A549 (cell line): ENCODE results near the gene SAA1. TPM values are rescaled to one million over a fixed set of nuclear protein-coding genes. Genes with fewer than 3 reads are reported as not detected.

Experiments used
- ATAC-seq, 2 experiments: fragments of 200-7000 bp in 1 of 2; fragments of >200 bp in 1 of 2; cut with Nextera tagmentation in 1 of 2; cut with Tn5 transposase in 1 of 2; 3 replicates each; pipeline versions ENCODE4 v1.8.0 to v1.9.1; 2018 to 2020; ENCODE audit warnings: mild to moderate bottlenecking in 1 of 2, moderate library complexity in 1 of 2
- CTCF ChIA-PET: fragments of 300-600 bp; sonication (Branson Sonifier 250); formaldehyde crosslinking; extraction: SDS; loops from one replicate; lab custom pipeline; 2021; ENCODE audit warnings: antibody characterized with exemption, inconsistent platforms; lab: Yijun Ruan, JAX
- POLR2A ChIA-PET: fragments of 350-600 bp; formaldehyde crosslinking; extraction: SDS; loops from one replicate; lab custom pipeline; 2021; ENCODE audit warnings: antibody characterized with exemption, inconsistent platforms; lab: Yijun Ruan, JAX
- DNase-seq, 2 experiments: peaks; one replicate each; pipeline versions ENCODE4 v3.0.0 to v3.0.0-alpha.2; 2011 to 2016; ENCODE audit warnings: low read depth in 1 of 2, low spot score in 1 of 2
- FAIRE-seq: peaks from 2 replicates; lab custom pipeline; 2011; peaks lifted over from hg19 to GRCh38; lab: Jason Lieb, UNC
- H3K27ac ChIP-seq, 2 experiments: fragments of >200 bp; sonication (Bioruptor Twin); formaldehyde crosslinking; 3 replicates each; pipeline ENCODE4 v1.5.1; 2016 to 2017
- H3K4me1 ChIP-seq: fragments of >200 bp; sonication (Bioruptor Twin); formaldehyde crosslinking; 3 replicates; pipeline ENCODE4 v1.6.1; 2016
- H3K4me2 ChIP-seq: fragments of >200 bp; sonication (Bioruptor Twin); formaldehyde crosslinking; 3 replicates; pipeline ENCODE4 v1.6.1; 2016
- H3K4me3 ChIP-seq: fragments of >200 bp; sonication (Bioruptor Twin); formaldehyde crosslinking; 3 replicates; pipeline ENCODE4 v1.5.1; 2016
- H3K9me3 ChIP-seq: fragments of >200 bp; sonication (Bioruptor Twin); formaldehyde crosslinking; 3 replicates; pipeline ENCODE4 v1.6.1; 2016
- BCL3 ChIP-seq: fragments of >200 bp; sonication (Bioruptor Twin); formaldehyde crosslinking; IDR thresholded peaks from 3 replicates; pipeline ENCODE4 v1.6.1; 2016
- BHLHE40 ChIP-seq: IDR thresholded peaks from 2 replicates; pipeline ENCODE4 v1.6.1; 2012; ENCODE audit warnings: low read depth, low read length, inconsistent platforms
- EHMT2 ChIP-seq: fragments of 200-600 bp; sonication (generic); IDR thresholded peaks from 2 replicates; pipeline ENCODE4 v1.6.1; 2016; ENCODE audit warnings: antibody characterized with exemption, low read depth, mild to moderate bottlenecking, moderate library complexity
- ESRRA ChIP-seq: fragments of 150-350 bp; IDR thresholded peaks from 2 replicates; pipeline ENCODE4 v1.6.1; 2014; ENCODE audit warnings: mild to moderate bottlenecking, low read length, borderline replicate concordance
- HMGXB4 ChIP-seq: fragments of 250-450 bp; sonication (Bioruptor Pico); IDR thresholded peaks from 2 replicates; pipeline ENCODE4 v1.5.0; 2021; ENCODE audit warnings: mild to moderate bottlenecking, moderate library complexity, borderline replicate concordance
- HOXB13 ChIP-seq: fragments of 250-450 bp; sonication (Bioruptor Pico); IDR thresholded peaks from 2 replicates; pipeline ENCODE4 v1.5.0; 2020; ENCODE audit warnings: low read depth, mild to moderate bottlenecking, moderate library complexity
- HOXB5 ChIP-seq: fragments of 250-450 bp; sonication (Bioruptor Pico); IDR thresholded peaks from 2 replicates; pipeline ENCODE4 v1.5.0; 2020; ENCODE audit warnings: mild to moderate bottlenecking, moderate library complexity
- MAX ChIP-seq: IDR thresholded peaks from 2 replicates; pipeline ENCODE4 v1.6.1; 2012
- MYC ChIP-seq: IDR thresholded peaks from 2 replicates; pipeline ENCODE4 v1.6.1; 2012; ENCODE audit warnings: mild to moderate bottlenecking, inconsistent platforms, low read length, improper control_type of control experiment, borderline replicate concordance
- NFE2L2 ChIP-seq: fragments of 150-350 bp; conservative IDR thresholded peaks from 2 replicates; pipeline ENCODE4 v1.6.1; 2014; ENCODE audit warnings: low read length
- NPAS2 ChIP-seq: fragments of 250-450 bp; sonication (Bioruptor Pico); IDR thresholded peaks from 2 replicates; pipeline ENCODE4 v1.8.0; 2022; ENCODE audit warnings: mild to moderate bottlenecking, moderate library complexity, borderline replicate concordance
- NR3C1 ChIP-seq: fragments of >200 bp; sonication (Bioruptor Twin); formaldehyde crosslinking; IDR thresholded peaks from 3 replicates; pipeline ENCODE4 v1.6.1; 2017
- RFX5 ChIP-seq: fragments of 450-650 bp; IDR thresholded peaks from 2 replicates; pipeline ENCODE4 v1.7.1; 2014; ENCODE audit warnings: antibody characterized with exemption, mild to moderate bottlenecking, moderate library complexity
- RNF2 ChIP-seq: fragments of 200-600 bp; sonication (generic); IDR thresholded peaks from 2 replicates; pipeline ENCODE4 v1.6.1; 2016; ENCODE audit warnings: low read depth, mild to moderate bottlenecking, antibody characterized with exemption, moderate library complexity, borderline replicate concordance
- ZC3H11A ChIP-seq: fragments of 450-650 bp; IDR thresholded peaks from 2 replicates; pipeline ENCODE4 v1.6.1; 2014; ENCODE audit warnings: antibody characterized with exemption, mild to moderate bottlenecking
- ZFP36 ChIP-seq: fragments of 450-650 bp; IDR thresholded peaks from 2 replicates; pipeline ENCODE4 v1.6.1; 2014; ENCODE audit warnings: borderline replicate concordance; ENCODE audit not compliant: partially characterized antibody
- ZSCAN20 ChIP-seq: fragments of 250-450 bp; sonication (Bioruptor Pico); IDR thresholded peaks from 2 replicates; pipeline ENCODE4 v1.8.0; 2022; ENCODE audit warnings: mild to moderate bottlenecking, moderate library complexity
- WGBS: methylation state at CpG from one replicate; pipeline ENCODE4 v1.1.6; 2017; ENCODE audit errors: missing lambda C conversion rate; 5-methylcytosine and 5-hydroxymethylcytosine counted together
- polyA plus RNA-seq, 4 experiments: library from polyadenylated mRNA; depleted of rRNA in 3 of 4; stranded (reverse); fragments of >200 nt; fragmentation: RNase III in 1 of 4; extraction: RNeasy Plus Mini Kit Qiagen cat#74134 plus additional on column Dnase treatment in 1 of 4; gene quantifications; 2 replicates in 3 of 4; 3 replicates in 1 of 4; pipeline ENCODE4 v1.2.3, GENCODE V29; 2011 to 2017

Gene SAA1
- polyA plus RNA-seq, 2 of the 4 experiments (the other 2 are of a cell fraction) = 0.37 TPM; not detected in 1

- no peak overlapping the region for H3K4me3 ChIP-seq
- peak overlapping the region in 1 of 2 experiments; percentile 32; a peak in 2 of 6 replicates for H3K27ac ChIP-seq
- DNase-seq (no peak), ATAC-seq (peak in 1 of 2 experiments; percentile 62; a peak in 3 of 6 replicates), FAIRE-seq (no peak)
- peak overlapping the region; percentile 45; the same call in 2 of the 3 replicates for H3K4me2 ChIP-seq
- TF ChIP-seq RFX5 = peak; percentile 19
- TF ChIP-seq ZFP36 = no peak
- POLR2A ChIA-PET = interaction anchor here (1.4 kb wide), 1 partner anchor 82 kb away, joined by 4 read pairs; the partner anchor contains the start of gene LDHA
- H3K9me3 ChIP-seq = no peaks in the 10 kb centered on the region
- WGBS = 83% methylated on average over 2 of the region's 2 CpGs
- H3K4me1 ChIP-seq = peaks cover 21% of the 10 kb centered on the region
- CTCF ChIA-PET = interaction anchor here (0.9 kb wide), 1 partner anchor 9 kb away, joined by 4 read pairs; no protein-coding TSS in a partner anchor
Observed at GRCh38 chr11:18312663-18313420, 46.8 kb downstream of the SAA1 start.

GRCh38 chr11:18313965-18314763 lies 48.1 kb downstream of the SAA1 start:
- DNase-seq (peak in 1 of 2 experiments; percentile 39), ATAC-seq (peak in 1 of 2 experiments; percentile 61; a peak in 3 of 6 replicates), FAIRE-seq (no peak)
- peaks cover 25% of the 10 kb centered on the region for H3K4me1 ChIP-seq
- peak overlapping the region in 1 of 2 experiments; percentile 32; a peak in 1 of 6 replicates for H3K27ac ChIP-seq
- WGBS = 77% methylated on average over 10 of the region's 10 CpGs
- H3K9me3 ChIP-seq = no peaks in the 10 kb centered on the region
- TF ChIP-seq HOXB13 (CRISPR knock-in tag) (no peak), ZC3H11A (peak; percentile 64), ZFP36 (no peak)
- CTCF ChIA-PET = interaction anchor here (0.7 kb wide), 1 partner anchor 9 kb away, joined by 3 read pairs; no protein-coding TSS in a partner anchor
- peak overlapping the region; percentile 45; the same call in 1 of the 3 replicates for H3K4me2 ChIP-seq
- POLR2A ChIA-PET = interaction anchor here (1.3 to 1.4 kb wide), 2 partner anchors 9 to 80 kb away, joined by 4 read pairs; partner anchors contain the start of gene LDHA
- H3K4me3 ChIP-seq = no peak overlapping the region

GRCh38 chr11:18314784-18315523 lies 48.9 kb downstream of the SAA1 start:
- ATAC-seq (no peak), DNase-seq (no peak), FAIRE-seq (no peak)
- WGBS = 92% methylated on average over 9 of the region's 9 CpGs
- Histone ChIP-seq H3K4me2 (no peak overlapping the region), H3K9me3 (no peaks in the 10 kb centered on the region), H3K4me1 (peaks cover 32% of the 10 kb centered on the region), H3K27ac (no peak overlapping the region), H3K4me3 (no peak overlapping the region)
- ChIA-PET CTCF (interaction anchor here (0.6 to 0.7 kb wide), 2 partner anchors 9 to 32 kb away, joined by 3 read pairs; no protein-coding TSS in a partner anchor), POLR2A (interaction anchor here (1.3 kb wide), 1 partner anchor 8 kb away, joined by 4 read pairs; no protein-coding TSS in a partner anchor)
- no peak for TF ChIP-seq BCL3
- TF ChIP-seq RNF2 = no peak
- no peak for TF ChIP-seq MAX
- no peak for TF ChIP-seq MYC
- TF ChIP-seq NPAS2 (CRISPR knock-in tag) = no peak
- TF ChIP-seq HMGXB4 (CRISPR knock-in tag) = no peak
- no peak for TF ChIP-seq ZSCAN20
- no peak for TF ChIP-seq EHMT2
- no peak for TF ChIP-seq NR3C1
- no peak for TF ChIP-seq HOXB5 (CRISPR knock-in tag)
- TF ChIP-seq BHLHE40 = no peak
- TF ChIP-seq ESRRA = no peak
- no peak for TF ChIP-seq NFE2L2
